HepG2 (cell line): Measurements from ENCODE around the gene EARS2. TPM values are rescaled to one million over a fixed set of nuclear protein-coding genes. Genes with fewer than 3 reads are reported as not detected.

Source experiments
- ATF3 ChIP-seq: sonication (generic); formaldehyde crosslinking; IDR thresholded peaks from 2 replicates; pipeline ENCODE4 v1.4.0; 2020; ENCODE audit warnings: missing genetic modification reagents
- CEBPZ ChIP-seq: IDR thresholded peaks from 2 replicates; pipeline ENCODE4 v1.6.1; 2012; ENCODE audit warnings: low read length, improper control_type of control experiment
- E2F2 ChIP-seq: sonication (generic); formaldehyde crosslinking; IDR thresholded peaks from 2 replicates; pipeline ENCODE4 v1.4.0; 2020; ENCODE audit warnings: missing genetic modification reagents, borderline replicate concordance
- LRRFIP1 ChIP-seq: sonication (generic); formaldehyde crosslinking; conservative IDR thresholded peaks from 2 replicates; pipeline ENCODE4 v1.4.0; 2020; ENCODE audit warnings: missing genetic modification reagents
- MAFG ChIP-seq: sonication (generic); formaldehyde crosslinking; IDR thresholded peaks from 2 replicates; pipeline ENCODE4 v1.5.1; 2020; ENCODE audit warnings: mild to moderate bottlenecking, missing genetic modification reagents
- NR3C1 ChIP-seq: sonication (generic); formaldehyde crosslinking; IDR thresholded peaks from 2 replicates; pipeline ENCODE4 v1.4.0; 2020; ENCODE audit warnings: missing genetic modification reagents
- PRDM15 ChIP-seq: sonication (generic); formaldehyde crosslinking; IDR thresholded peaks from 2 replicates; pipeline ENCODE4 v1.4.0; 2020; ENCODE audit warnings: missing genetic modification reagents
- SMARCE1 ChIP-seq: fragments of 450-650 bp; IDR thresholded peaks from 2 replicates; pipeline ENCODE4 v1.6.1; 2017; ENCODE audit warnings: borderline replicate concordance
- TAF1 ChIP-seq: sonication (generic); formaldehyde crosslinking; IDR thresholded peaks from 2 replicates; pipeline ENCODE4 v1.4.0; 2020; ENCODE audit warnings: missing genetic modification reagents
- ZBTB21 ChIP-seq: sonication (generic); formaldehyde crosslinking; IDR thresholded peaks from 2 replicates; pipeline ENCODE4 v1.4.0; 2020; ENCODE audit warnings: missing genetic modification reagents
- ZBTB33 ChIP-seq: sonication (generic); formaldehyde crosslinking; IDR thresholded peaks from 2 replicates; pipeline ENCODE4 v1.4.0; 2020; ENCODE audit warnings: missing genetic modification reagents
- ZNF784 ChIP-seq: sonication (generic); formaldehyde crosslinking; IDR thresholded peaks from 2 replicates; pipeline ENCODE4 v1.5.1; 2020; ENCODE audit warnings: missing genetic modification reagents, mild to moderate bottlenecking, borderline replicate concordance
- ZSCAN9 ChIP-seq: IDR thresholded peaks from 2 replicates; pipeline ENCODE4 v1.6.1; 2016; ENCODE audit warnings: borderline replicate concordance
- polyA plus RNA-seq, 8 experiments: library from polyadenylated mRNA; depleted of rRNA in 3 of 8; stranded (reverse) in 7 of 8; unstranded in 1 of 8; fragments of >200 nt; fragmentation: Illumina TruSeq in 4 of 8; extraction: Trizol in 4 of 8; gene quantifications; 2 replicates each; pipeline versions ENCODE4 v1.2.1 to v1.2.3, GENCODE V29; 2011 to 2016; ENCODE audit warnings: low read depth in 4 of 8, missing spikeins in 1 of 8, mixed read lengths in 1 of 8; ENCODE audit not compliant: insufficient read depth in 1 of 8
- total RNA-seq, 5 experiments: library from RNA; depleted of rRNA; stranded (reverse); fragments of >200 nt; fragmentation: Illumina TruSeq; extraction: Trizol; gene quantifications; 2 replicates each; pipeline ENCODE4 v1.2.3, GENCODE V29; 2016; ENCODE audit warnings: low read depth in 1 of 5

EARS2 gene
- total and polyA plus RNA-seq, 2 of the 13 experiments (the other 11 are each of a cell fraction or from before 2014, with no cell fraction given) = 49.4 to 80.4 TPM

- TF ChIP-seq ZBTB33 (CRISPR knock-in tag) (peak; percentile 83), PRDM15 (peak; percentile 69; the same call in 1 of the 2 replicates), CEBPZ (no peak), ZBTB21 (CRISPR knock-in tag) (no peak), SMARCE1 (no peak), ATF3 (peak; percentile 69), E2F2 (CRISPR knock-in tag) (peak; percentile 84), TAF1 (CRISPR knock-in tag) (peak; percentile 98), ZSCAN9 (CRISPR knock-in tag) (peak; percentile 94), MAFG (CRISPR knock-in tag) (no peak), NR3C1 (CRISPR knock-in tag) (0 out of 2 replicates have a peak, but pooled peaks have one; percentile 59), LRRFIP1 (CRISPR knock-in tag) (0 out of 2 replicates have a peak, but pooled peaks have one; percentile 35), ZNF784 (CRISPR knock-in tag) (peak; percentile 94; the same call in 1 of the 2 replicates)
These were observed 39.0 kb upstream of the EARS2 start, which contains the start of gene NDUFAB1 (continued) for GRCh38 chr16:23595951-23596720.
